Immature natural killer cell (primary cell): ENCODE data around the gene DOCK4. TPM values are rescaled to one million over a fixed set of nuclear protein-coding genes. Genes with fewer than 3 reads are reported as not detected.

Experiments
- DNase-seq, 3 donors: peaks; one replicate each; pipeline ENCODE4 v3.0.0; 2022; ENCODE audit warnings: mixed read lengths in 1 of 3
- H3K27ac Mint-ChIP-seq, 6 donors: one replicate each; pipeline ENCODE4 v1.8.0; 2020; ENCODE audit warnings: mixed read lengths in 6 of 6, mild to moderate bottlenecking in 5 of 6, inconsistent platforms in 4 of 6, moderate library complexity in 3 of 6
- H3K27me3 Mint-ChIP-seq, 3 donors: one replicate each; pipeline ENCODE4 v1.8.0; 2020 to 2021; ENCODE audit warnings: low read depth in 3 of 3, mild to moderate bottlenecking in 3 of 3, mixed read lengths in 3 of 3, moderate library complexity in 3 of 3, inconsistent platforms in 1 of 3
- H3K36me3 Mint-ChIP-seq, 3 donors: one replicate each; pipeline ENCODE4 v1.8.0; 2020; ENCODE audit warnings: mixed read lengths in 3 of 3, inconsistent platforms in 2 of 3, mild to moderate bottlenecking in 2 of 3
- H3K4me1 Mint-ChIP-seq, 2 donors: one replicate each; pipeline ENCODE4 v1.8.0; 2020; ENCODE audit warnings: inconsistent platforms in 2 of 2, mild to moderate bottlenecking in 2 of 2, mixed read lengths in 2 of 2, moderate library complexity in 1 of 2
- H3K4me3 Mint-ChIP-seq, 5 donors: one replicate each; pipeline ENCODE4 v1.8.0; 2020; ENCODE audit warnings: mild to moderate bottlenecking in 5 of 5, mixed read lengths in 5 of 5, inconsistent platforms in 3 of 5, moderate library complexity in 3 of 5
- H3K9me3 Mint-ChIP-seq, 6 donors: one replicate each; pipeline ENCODE4 v1.8.0; 2020; ENCODE audit warnings: mild to moderate bottlenecking in 6 of 6, mixed read lengths in 6 of 6, inconsistent platforms in 4 of 6, moderate library complexity in 3 of 6
- polyA plus RNA-seq, 3 donors: library from polyadenylated mRNA; unstranded; fragments of 300-500 nt; fragmentation: Illumina TruSeq; gene quantifications; one replicate each; pipeline ENCODE4 v1.2.3, GENCODE V29; 2021

DOCK4 gene
- polyA plus RNA-seq, 3 donors from 2014 or later = 0.18 TPM; not detected in 2

DNA sequence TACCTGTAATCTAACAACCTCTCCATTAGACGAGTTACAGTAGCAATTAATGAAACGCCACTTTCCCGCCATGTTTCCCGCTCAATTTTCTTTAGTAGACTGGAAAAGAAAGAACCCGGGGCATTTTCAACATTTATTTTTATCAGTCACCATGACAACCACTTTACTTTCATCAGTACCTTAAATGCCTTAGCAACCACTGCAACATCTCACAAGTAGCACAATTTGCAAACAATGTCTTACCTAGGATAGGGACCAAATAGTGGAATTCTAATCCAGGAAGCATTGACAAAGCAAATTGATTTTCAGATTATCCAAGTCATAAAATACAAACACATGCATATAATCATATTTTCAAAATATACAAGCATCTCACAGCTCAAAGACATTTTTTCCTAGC, 422.3 kb downstream of the DOCK4 start:
- Mint-ChIP-seq H3K9me3 (peaks cover 0 to 18% (median 5%) of the 10 kb centered on the region in 6 donors), H3K4me1 (no peaks in the 10 kb centered on the region), H3K27ac (no peak overlapping the region), H3K36me3 (no peaks in the 10 kb centered on the region), H3K27me3 (peaks cover 0 to 2% (median 0%) of the 10 kb centered on the region in 3 donors), H3K4me3 (no peak overlapping the region)
- no peak for DNase-seq

DNA sequence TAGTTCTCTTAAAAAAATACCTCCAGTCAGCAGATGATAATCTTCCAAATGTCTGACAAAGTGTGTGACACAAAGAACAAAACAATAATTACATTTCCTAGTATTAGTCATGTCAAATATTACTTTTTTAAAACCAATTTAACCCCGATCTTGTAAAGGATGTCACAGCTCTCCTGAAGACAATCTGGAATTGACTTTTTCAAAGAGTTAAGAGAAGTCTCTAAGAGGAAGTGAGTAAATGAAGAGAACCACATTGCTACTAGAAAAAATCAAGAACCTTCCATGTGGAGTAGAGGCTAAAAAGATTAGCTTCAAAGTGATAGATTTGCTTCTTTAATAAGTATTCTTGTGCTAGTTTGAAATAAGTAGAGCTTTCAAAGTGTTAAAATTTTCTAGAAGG, 425.7 kb downstream of the DOCK4 start:
- Mint-ChIP-seq H3K4me3 (no peak overlapping the region), H3K36me3 (peaks cover 0 to 3% (median 0%) of the 10 kb centered on the region in 3 donors), H3K4me1 (no peaks in the 10 kb centered on the region), H3K27me3 (peaks cover 0 to 2% (median 0%) of the 10 kb centered on the region in 3 donors), H3K9me3 (peaks cover 0 to 23% (median 8%) of the 10 kb centered on the region in 6 donors), H3K27ac (no peak overlapping the region)
- no peak for DNase-seq

DNA sequence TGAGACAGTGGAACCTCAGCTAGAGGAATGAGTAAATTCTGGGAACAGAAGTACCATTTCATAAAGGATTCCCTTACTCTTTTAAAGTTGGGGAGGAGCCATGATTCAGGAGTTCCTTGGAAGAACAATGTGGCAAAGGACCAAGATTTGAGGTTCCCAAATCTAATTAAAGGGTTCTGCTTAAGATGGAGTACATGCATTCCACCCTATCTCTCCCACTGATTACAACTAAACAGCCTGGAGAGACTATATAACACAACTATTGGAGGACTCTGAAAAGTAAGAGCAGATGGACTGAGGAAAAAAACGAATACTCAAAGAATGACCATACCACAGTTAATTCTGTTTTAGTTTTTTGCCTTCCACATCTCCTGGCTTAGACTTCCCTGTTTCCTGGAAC, 431.0 kb downstream of the DOCK4 start:
- Mint-ChIP-seq H3K4me3 (no peak overlapping the region), H3K4me1 (no peaks in the 10 kb centered on the region), H3K27ac (no peak overlapping the region), H3K36me3 (peaks cover 0 to 3% (median 0%) of the 10 kb centered on the region in 3 donors), H3K9me3 (peaks cover 1 to 18% (median 9%) of the 10 kb centered on the region in 6 donors), H3K27me3 (peaks cover 1 to 3% (median 2%) of the 10 kb centered on the region in 3 donors)
- no peak for DNase-seq

DNA sequence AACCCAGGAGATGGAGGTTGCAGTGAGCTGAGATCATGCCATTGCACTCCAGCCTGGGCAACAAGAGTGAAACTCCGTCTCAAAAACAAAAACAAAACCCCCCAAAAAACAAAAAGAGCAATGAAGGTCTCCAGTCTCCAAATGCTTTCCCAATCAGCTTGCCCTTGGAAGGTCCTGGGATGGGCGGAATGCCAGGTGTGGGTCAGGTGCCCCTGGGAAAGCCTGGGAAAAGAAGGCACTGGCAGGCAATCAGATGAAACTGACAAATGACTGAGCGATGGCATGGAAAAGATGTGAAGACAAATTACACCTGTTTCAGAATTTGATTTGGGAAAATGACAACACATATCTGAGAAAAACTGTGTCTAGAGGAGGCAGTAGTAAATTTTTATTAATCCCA, 433.5 kb downstream of the DOCK4 start:
- peaks cover 0 to 3% (median 0%) of the 10 kb centered on the region in 3 donors for H3K36me3 Mint-ChIP-seq
- peaks cover 0 to 4% (median 3%) of the 10 kb centered on the region in 3 donors for H3K27me3 Mint-ChIP-seq
- H3K4me3 Mint-ChIP-seq = no peak overlapping the region
- H3K9me3 Mint-ChIP-seq = peaks cover 1 to 11% (median 8%) of the 10 kb centered on the region in 6 donors
- H3K4me1 Mint-ChIP-seq = no peaks in the 10 kb centered on the region
- DNase-seq = no peak
- no peak overlapping the region for H3K27ac Mint-ChIP-seq

DNA sequence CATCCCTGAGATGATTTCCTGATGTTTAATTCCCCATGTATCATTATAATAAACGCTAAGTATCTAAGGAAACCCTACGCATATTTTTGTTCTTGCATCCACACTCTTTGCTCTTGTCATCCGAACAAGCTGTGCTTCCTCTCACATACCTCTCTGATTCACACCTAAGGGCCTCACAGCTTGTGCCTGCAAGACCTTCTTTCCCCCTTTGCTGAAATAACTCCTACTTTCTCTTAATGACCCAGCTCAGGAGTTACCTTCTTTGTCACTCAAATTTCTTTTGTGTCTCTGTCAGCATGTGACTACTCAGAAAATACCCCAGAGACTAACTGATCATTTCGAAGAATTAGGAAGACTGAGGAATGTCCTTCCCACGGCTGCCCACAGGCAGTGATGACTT, 434.6 kb downstream of the DOCK4 start:
- Mint-ChIP-seq H3K9me3 (peaks cover 1 to 10% (median 7%) of the 10 kb centered on the region in 6 donors), H3K27me3 (peaks cover 0 to 4% (median 3%) of the 10 kb centered on the region in 3 donors), H3K4me1 (no peaks in the 10 kb centered on the region), H3K36me3 (peaks cover 0 to 3% (median 0%) of the 10 kb centered on the region in 3 donors), H3K27ac (no peak overlapping the region), H3K4me3 (no peak overlapping the region)
- no peak for DNase-seq

DNA sequence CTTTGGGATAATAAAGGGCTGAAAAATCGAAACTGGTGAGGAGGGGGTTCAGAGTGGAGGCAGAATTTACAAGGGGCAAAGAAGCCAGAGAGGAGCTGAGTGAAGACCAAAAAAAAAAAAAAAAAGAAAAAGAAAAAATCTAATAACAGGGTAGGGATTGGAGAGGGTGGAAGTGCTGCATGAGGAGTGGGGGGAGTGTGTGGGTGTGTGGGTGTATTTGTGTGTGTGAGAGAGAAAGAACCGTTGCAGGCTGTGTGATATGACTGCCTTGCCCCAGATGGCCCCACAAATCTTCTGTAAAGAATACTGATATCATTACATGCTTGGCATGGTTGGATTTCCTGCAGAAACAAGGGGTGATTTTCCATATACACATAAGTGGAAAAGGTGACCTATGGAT, 436.1 kb downstream of the DOCK4 start:
- Mint-ChIP-seq H3K9me3 (peaks cover 0 to 7% (median 3%) of the 10 kb centered on the region in 6 donors), H3K36me3 (no peaks in the 10 kb centered on the region), H3K27me3 (peaks cover 0 to 4% (median 3%) of the 10 kb centered on the region in 3 donors), H3K4me3 (no peak overlapping the region), H3K4me1 (no peaks in the 10 kb centered on the region), H3K27ac (no peak overlapping the region)
- DNase-seq = no peak

DNA sequence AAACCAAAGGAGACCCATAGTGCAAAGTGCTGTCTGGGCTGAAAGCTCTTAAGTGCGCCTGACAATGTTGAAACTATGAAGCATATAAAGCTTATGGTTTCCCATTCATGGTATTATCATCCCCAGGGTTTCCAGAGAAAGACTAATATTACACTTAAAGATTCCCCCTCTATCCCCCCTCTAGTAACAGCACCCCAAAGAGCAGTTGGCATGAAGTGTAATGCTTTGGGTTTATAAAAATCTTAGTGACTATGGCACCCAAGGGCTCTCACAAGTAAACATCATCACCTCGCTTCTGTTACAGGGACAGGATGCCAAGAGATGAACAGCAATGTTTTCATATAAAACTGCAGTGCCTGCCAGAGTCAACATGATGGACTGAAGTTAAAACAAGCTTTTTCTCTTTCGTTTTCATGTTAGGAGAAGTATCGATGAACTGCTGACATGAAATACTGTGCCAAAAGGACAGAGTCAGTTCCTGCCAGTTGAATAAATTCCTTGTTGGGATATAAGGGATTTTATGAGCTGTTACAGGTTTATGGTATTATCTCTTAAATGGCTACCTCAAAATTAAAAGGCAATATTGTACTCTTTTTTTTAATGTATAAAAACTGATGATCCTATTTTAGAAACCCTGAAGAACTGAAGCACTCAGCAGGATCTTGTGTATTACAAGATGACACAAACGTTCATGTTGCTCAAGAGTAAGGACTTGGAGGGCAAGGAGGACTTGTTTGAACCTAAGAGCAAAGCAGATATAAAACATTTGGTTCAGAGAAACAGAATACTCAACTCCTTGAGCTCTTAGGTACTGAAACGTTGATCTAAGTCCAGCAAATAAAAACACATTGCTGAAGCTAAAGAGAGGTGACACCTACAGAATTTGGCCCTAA, 440.2 kb downstream of the DOCK4 start:
- no peak overlapping the region for H3K4me3 Mint-ChIP-seq
- H3K4me1 Mint-ChIP-seq = no peaks in the 10 kb centered on the region
- no peak overlapping the region for H3K27ac Mint-ChIP-seq
- no peaks in the 10 kb centered on the region for H3K36me3 Mint-ChIP-seq
- H3K9me3 Mint-ChIP-seq = peaks cover 0 to 5% (median 0%) of the 10 kb centered on the region in 6 donors
- DNase-seq = no peak
- peaks cover 0 to 6% (median 0%) of the 10 kb centered on the region in 3 donors for H3K27me3 Mint-ChIP-seq

DNA sequence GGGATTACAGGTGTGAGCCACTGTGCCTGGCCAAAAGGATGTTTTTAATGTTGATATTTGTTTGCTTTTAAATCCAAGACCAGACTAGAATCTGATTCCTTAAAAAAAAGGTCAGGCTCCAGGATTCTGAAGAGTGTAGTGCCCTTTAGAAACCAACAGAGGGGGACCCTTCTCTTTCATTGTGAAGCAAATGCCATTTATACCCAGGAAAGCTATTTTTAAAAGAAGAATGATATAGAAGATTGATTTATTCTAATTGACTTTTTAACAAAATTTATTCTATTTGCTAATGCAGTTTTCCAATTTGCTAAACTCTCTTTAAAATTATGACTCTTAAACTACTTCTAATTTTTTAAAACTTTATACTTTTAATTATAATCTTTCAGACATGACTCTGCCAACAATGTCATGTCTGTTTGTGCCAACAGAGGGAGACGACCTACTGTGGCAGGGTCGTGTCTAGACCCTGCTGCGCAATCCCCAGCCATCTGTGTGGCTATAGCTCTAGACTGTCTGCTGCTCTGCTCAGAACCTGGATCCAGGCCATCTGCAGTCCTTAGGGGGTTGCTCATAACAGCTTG, 442.9 kb downstream of the DOCK4 start:
- H3K4me1 Mint-ChIP-seq = no peaks in the 10 kb centered on the region
- DNase-seq = no peak

DNA sequence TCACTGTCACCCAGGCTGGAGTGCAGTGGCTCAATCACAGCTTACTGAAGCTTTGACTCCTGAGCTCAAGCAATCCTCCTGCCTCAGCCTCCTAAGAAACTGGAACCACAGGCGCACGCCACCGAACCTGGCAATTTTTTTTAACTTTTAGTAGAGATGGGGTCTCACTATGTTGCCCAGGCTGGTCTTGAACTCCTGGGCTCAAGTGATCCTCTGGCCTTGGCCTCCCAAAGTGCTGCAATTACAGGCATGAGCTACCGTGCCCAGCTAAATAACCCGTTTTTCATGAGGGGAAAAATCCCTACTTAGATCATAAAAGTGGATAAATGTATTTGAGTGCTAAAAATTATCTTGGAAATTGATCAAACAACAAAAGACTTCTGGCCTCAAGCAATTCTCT, 443.4 kb downstream of the DOCK4 start:
- Mint-ChIP-seq H3K4me3 (no peak overlapping the region), H3K27ac (no peak overlapping the region), H3K9me3 (no peaks in the 10 kb centered on the region), H3K4me1 (no peaks in the 10 kb centered on the region), H3K36me3 (no peaks in the 10 kb centered on the region), H3K27me3 (peaks cover 0 to 4% (median 0%) of the 10 kb centered on the region in 3 donors)
- DNase-seq = no peak

More for the DNA sequence above, 442.9 kb downstream of the DOCK4 start:
- Mint-ChIP-seq H3K27me3 (peaks cover 0 to 3% (median 0%) of the 10 kb centered on the region in 3 donors), H3K4me3 (no peak overlapping the region), H3K27ac (no peak overlapping the region), H3K36me3 (no peaks in the 10 kb centered on the region), H3K9me3 (no peaks in the 10 kb centered on the region)

DNA sequence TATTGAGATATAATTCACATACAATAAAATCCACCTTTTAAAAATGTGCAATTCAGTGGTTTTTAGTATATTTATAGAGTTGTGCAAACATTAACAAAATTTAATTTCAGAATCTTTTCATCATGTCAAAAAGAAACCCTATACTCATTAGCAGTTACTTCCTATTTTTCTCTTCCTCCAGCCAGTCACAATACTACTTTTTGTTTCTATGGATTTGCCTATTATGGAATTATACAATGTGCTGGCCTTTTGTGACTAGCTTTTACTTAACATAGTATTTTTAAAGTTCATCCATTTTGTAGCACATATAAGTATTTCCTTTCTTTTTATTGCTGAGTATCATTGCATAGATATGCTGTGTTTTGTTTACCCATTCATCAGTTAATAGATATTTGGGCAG, 444.0 kb downstream of the DOCK4 start:
- no peak for DNase-seq
- H3K4me1 Mint-ChIP-seq = no peaks in the 10 kb centered on the region
- H3K27me3 Mint-ChIP-seq = peaks cover 0 to 5% (median 0%) of the 10 kb centered on the region in 3 donors
- no peaks in the 10 kb centered on the region for H3K9me3 Mint-ChIP-seq
- no peaks in the 10 kb centered on the region for H3K36me3 Mint-ChIP-seq
- no peak overlapping the region for H3K4me3 Mint-ChIP-seq
- H3K27ac Mint-ChIP-seq = no peak overlapping the region

DNA sequence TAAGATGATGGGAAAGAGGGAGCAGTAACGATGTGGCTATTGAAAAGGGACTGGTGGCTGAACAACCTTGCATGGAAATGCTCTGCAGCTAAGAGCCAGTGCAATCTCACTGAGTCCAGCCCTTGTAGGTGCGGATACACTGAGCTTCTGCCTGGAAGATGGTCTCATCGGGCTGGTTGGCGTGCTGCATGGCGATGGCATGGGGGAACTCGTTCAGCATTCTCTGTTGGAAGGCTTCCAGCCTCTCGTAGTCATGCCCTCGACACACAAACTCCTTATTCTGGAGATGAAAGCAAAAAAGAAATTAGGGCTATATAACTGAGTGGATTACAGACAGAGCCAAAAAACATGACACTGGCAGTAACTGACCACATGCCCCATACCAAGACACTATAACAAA, 446.2 kb downstream of the DOCK4 start:
- no peak for DNase-seq
- no peaks in the 10 kb centered on the region for H3K36me3 Mint-ChIP-seq
- H3K4me1 Mint-ChIP-seq = no peaks in the 10 kb centered on the region
- no peaks in the 10 kb centered on the region for H3K9me3 Mint-ChIP-seq
- H3K4me3 Mint-ChIP-seq = no peak overlapping the region
- peaks cover 0 to 7% (median 0%) of the 10 kb centered on the region in 3 donors for H3K27me3 Mint-ChIP-seq
- H3K27ac Mint-ChIP-seq = no peak overlapping the region

DNA sequence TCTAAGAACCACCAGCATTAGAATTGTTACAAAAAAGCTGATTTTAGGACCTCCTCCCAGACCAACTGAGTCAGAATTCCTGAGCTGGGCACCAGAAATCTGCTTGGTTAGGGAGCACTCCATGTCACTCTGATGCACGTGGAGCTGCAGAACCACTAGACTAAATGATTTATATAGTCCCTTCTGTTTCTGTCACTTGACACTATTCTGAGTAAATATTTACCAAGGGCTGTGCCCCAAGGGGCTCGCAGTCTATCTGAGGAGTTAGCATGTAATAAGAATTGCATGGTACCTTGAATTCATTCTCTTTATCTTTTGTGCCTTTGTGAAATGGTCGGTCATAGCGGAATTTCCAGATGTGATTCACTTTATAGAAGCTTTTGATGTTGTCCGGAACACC, 447.9 kb downstream of the DOCK4 start:
- no peak overlapping the region for H3K4me3 Mint-ChIP-seq
- peaks cover 0 to 4% (median 0%) of the 10 kb centered on the region in 3 donors for H3K27me3 Mint-ChIP-seq
- no peaks in the 10 kb centered on the region for H3K36me3 Mint-ChIP-seq
- H3K27ac Mint-ChIP-seq = no peak overlapping the region
- no peaks in the 10 kb centered on the region for H3K9me3 Mint-ChIP-seq
- no peaks in the 10 kb centered on the region for H3K4me1 Mint-ChIP-seq
- DNase-seq = no peak

DNA sequence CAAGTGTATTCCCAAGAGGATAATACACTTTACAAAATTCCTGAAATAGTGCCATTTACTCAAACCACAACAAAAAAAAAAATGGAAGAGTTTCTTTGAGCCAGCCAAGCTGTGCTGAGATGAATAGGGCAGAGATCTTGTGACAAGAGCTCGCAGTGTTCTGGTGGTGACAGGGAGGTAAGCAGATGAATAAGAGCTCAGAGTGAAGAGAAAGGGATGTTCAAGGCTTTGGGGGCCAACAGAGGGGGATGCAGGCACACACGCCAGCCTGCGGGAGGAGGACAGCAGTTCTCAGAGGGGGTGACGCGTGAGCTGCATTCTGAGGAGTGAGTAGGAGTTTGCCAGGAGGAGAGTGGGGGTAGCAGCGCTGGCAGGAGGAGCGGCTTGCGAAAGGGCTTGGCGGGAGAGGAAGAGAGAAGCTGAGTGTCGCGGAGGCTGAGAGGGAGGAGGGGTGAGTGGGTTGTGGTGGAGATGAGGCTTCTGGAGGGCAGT, 449.5 kb downstream of the DOCK4 start:
- DNase-seq = no peak
- no peak overlapping the region for H3K4me3 Mint-ChIP-seq
- no peaks in the 10 kb centered on the region for H3K9me3 Mint-ChIP-seq
- no peak overlapping the region for H3K27ac Mint-ChIP-seq
- H3K27me3 Mint-ChIP-seq = peaks cover 0 to 4% (median 2%) of the 10 kb centered on the region in 3 donors
- no peaks in the 10 kb centered on the region for H3K4me1 Mint-ChIP-seq
- H3K36me3 Mint-ChIP-seq = no peaks in the 10 kb centered on the region

DNA sequence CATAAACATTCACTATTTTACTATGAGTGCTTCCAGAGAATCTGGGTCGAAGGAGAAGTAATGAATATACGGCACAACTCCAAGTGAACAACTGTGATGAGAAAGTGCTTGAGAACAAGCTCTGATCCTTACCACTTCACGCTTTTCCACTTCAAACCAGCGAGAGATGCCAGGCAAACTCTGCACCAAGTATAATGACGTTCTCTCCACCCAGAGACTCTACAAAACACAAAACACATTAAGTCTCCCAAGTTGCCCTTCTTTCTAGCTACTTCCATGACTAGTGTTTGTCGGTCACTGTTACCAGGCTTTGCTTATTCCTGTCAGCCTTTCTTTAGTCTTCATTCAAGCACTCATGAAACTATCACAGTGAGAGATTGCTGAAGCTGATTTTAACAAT, 450.8 kb downstream of the DOCK4 start:
- H3K9me3 Mint-ChIP-seq = no peaks in the 10 kb centered on the region
- H3K4me1 Mint-ChIP-seq = no peaks in the 10 kb centered on the region
- H3K27me3 Mint-ChIP-seq = peaks cover 2 to 4% (median 4%) of the 10 kb centered on the region in 3 donors
- H3K36me3 Mint-ChIP-seq = no peaks in the 10 kb centered on the region
- no peak overlapping the region for H3K27ac Mint-ChIP-seq
- H3K4me3 Mint-ChIP-seq = no peak overlapping the region
- DNase-seq = no peak
